GM12878 (cell line): ENCODE data around the gene TRIM37. TPM values are rescaled to one million over a fixed set of nuclear protein-coding genes. Genes with fewer than 3 reads are reported as not detected.
A peak's percentile ranks its signal among the peaks of the same experiment; 100 is the strongest.

Experiments used
- BCL3 ChIP-seq: IDR thresholded peaks from 2 replicates; pipeline ENCODE4 v1.6.1; 2011; ENCODE audit warnings: borderline replicate concordance, low read depth, mild to moderate bottlenecking, moderate library complexity, low read length; ENCODE audit not compliant: insufficient read depth, poor library complexity, severe bottlenecking
- BMI1 ChIP-seq: fragments of 450-650 bp; IDR thresholded peaks from 2 replicates; pipeline ENCODE4 v1.6.1; 2016; ENCODE audit warnings: mild to moderate bottlenecking, moderate library complexity, borderline replicate concordance
- CBFB ChIP-seq: IDR thresholded peaks from 2 replicates; pipeline ENCODE4 v1.6.1; 2016; ENCODE audit warnings: antibody characterized with exemption, low read depth
- CHD1 ChIP-seq: IDR thresholded peaks from 2 replicates; pipeline ENCODE4 v1.6.1; 2012; ENCODE audit warnings: low read depth, low read length, improper control_type of control experiment
- CTCF ChIP-seq, 3 experiments: IDR thresholded peaks in 2 of 3; conservative IDR thresholded peaks in 1 of 3; 2 replicates each; pipeline ENCODE4 v1.5.1; 2011; ENCODE audit warnings: low read depth in 3 of 3, low read length in 3 of 3, mild to moderate bottlenecking in 3 of 3, control low read depth in 2 of 3, moderate library complexity in 2 of 3, inconsistent platforms in 1 of 3, mixed read lengths in 1 of 3; ENCODE audit not compliant: control insufficient read depth in 2 of 3, insufficient read depth in 1 of 3; ENCODE audit errors: extremely low read depth in 1 of 3
- HDAC2 ChIP-seq: fragments of 200-600 bp; sonication (generic); IDR thresholded peaks from 2 replicates; pipeline ENCODE4 v1.6.1; 2017
- IKZF1 ChIP-seq: fragments of 450-650 bp; conservative IDR thresholded peaks from 2 replicates; pipeline ENCODE4 v1.6.1; 2017; ENCODE audit warnings: antibody characterized with exemption, mild to moderate bottlenecking
- KDM1A ChIP-seq: fragments of 200-600 bp; sonication (generic); IDR thresholded peaks from 2 replicates; pipeline ENCODE4 v1.6.1; 2016; ENCODE audit warnings: borderline replicate concordance
- MLLT1 ChIP-seq: fragments of 450-650 bp; IDR thresholded peaks from 2 replicates; pipeline ENCODE4 v1.6.1; 2016; ENCODE audit warnings: mild to moderate bottlenecking
- MTA2 ChIP-seq: fragments of 450-650 bp; IDR thresholded peaks from 2 replicates; pipeline ENCODE4 v1.6.1; 2016; ENCODE audit warnings: low read depth, mild to moderate bottlenecking, moderate library complexity
- NBN ChIP-seq: fragments of 450-650 bp; IDR thresholded peaks from 2 replicates; pipeline ENCODE4 v1.6.1; 2016
- NFXL1 ChIP-seq: fragments of 450-650 bp; IDR thresholded peaks from 2 replicates; pipeline ENCODE4 v1.6.1; 2017; ENCODE audit warnings: antibody characterized with exemption, mild to moderate bottlenecking, borderline replicate concordance
- NFYB ChIP-seq: IDR thresholded peaks from 2 replicates; pipeline ENCODE4 v1.6.1; 2011; ENCODE audit warnings: low read depth, mild to moderate bottlenecking, low read length, improper control_type of control experiment, moderate library complexity; ENCODE audit not compliant: insufficient read depth
- NR2C1 ChIP-seq: fragments of 450-650 bp; IDR thresholded peaks from 2 replicates; pipeline ENCODE4 v1.6.1; 2017; ENCODE audit warnings: antibody characterized with exemption, mild to moderate bottlenecking, moderate library complexity
- SIN3A ChIP-seq: IDR thresholded peaks from 2 replicates; pipeline ENCODE4 v1.6.1; 2012; ENCODE audit warnings: low read depth, low read length, improper control_type of control experiment
- SIX5 ChIP-seq: IDR thresholded peaks from 2 replicates; pipeline ENCODE4 v1.6.1; 2011; ENCODE audit warnings: mild to moderate bottlenecking, low read depth, low read length, moderate library complexity; ENCODE audit not compliant: severe bottlenecking
- SMAD1 ChIP-seq: fragments of 450-650 bp; IDR thresholded peaks from 2 replicates; pipeline ENCODE4 v1.6.1; 2018; ENCODE audit warnings: mild to moderate bottlenecking, low read depth; ENCODE audit not compliant: partially characterized antibody
- SRF ChIP-seq, 2 experiments: IDR thresholded peaks; 2 replicates each; pipeline ENCODE4 v1.6.1; 2011; ENCODE audit warnings: low read depth in 2 of 2, low read length in 2 of 2, mild to moderate bottlenecking in 1 of 2, moderate library complexity in 1 of 2
- SUZ12 ChIP-seq: fragments of 200-600 bp; sonication (generic); IDR thresholded peaks from one replicate; pipeline ENCODE4 v1.6.1; 2018; ENCODE audit warnings: antibody characterized with exemption, mild to moderate bottlenecking; ENCODE audit not compliant: unreplicated experiment
- TCF3 ChIP-seq: IDR thresholded peaks from 2 replicates; pipeline ENCODE4 v1.6.1; 2012; ENCODE audit warnings: low read depth, mild to moderate bottlenecking, low read length, borderline replicate concordance; ENCODE audit not compliant: insufficient read depth
- USF2 ChIP-seq: IDR thresholded peaks from 2 replicates; pipeline ENCODE4 v1.6.1; 2011; ENCODE audit warnings: low read depth, low read length, improper control_type of control experiment, borderline replicate concordance
- WRNIP1 ChIP-seq: IDR thresholded peaks from 2 replicates; pipeline ENCODE4 v1.6.1; 2011; ENCODE audit warnings: low read depth, low read length, improper control_type of control experiment, borderline replicate concordance
- YY1 ChIP-seq: IDR thresholded peaks from 2 replicates; pipeline ENCODE4 v1.6.1; 2011; ENCODE audit warnings: low read depth, mild to moderate bottlenecking, low read length
- ZNF274 ChIP-seq: IDR thresholded peaks from one replicate; pipeline ENCODE4 v1.8.0; 2011; ENCODE audit not compliant: insufficient read length, insufficient read depth
- ZZZ3 ChIP-seq: IDR thresholded peaks from 2 replicates; pipeline ENCODE4 v1.6.1; 2011; ENCODE audit warnings: low read depth; ENCODE audit not compliant: control insufficient read depth, insufficient read length
- polyA plus RNA-seq, 11 experiments: library from polyadenylated mRNA; depleted of rRNA in 4 of 11; unstranded in 6 of 11; stranded (reverse) in 5 of 11; fragments of >200 nt; fragmentation: Nextera tagmentation in 4 of 11; fragmentation: Illumina TruSeq in 1 of 11; extraction: Ambion mirVana in 4 of 11; extraction: Trizol in 1 of 11; gene quantifications; 1 replicate in 1 of 11; 2 replicates in 10 of 11; pipeline versions ENCODE4 v1.2.1 to v1.2.3, GENCODE V29; 2011 to 2016; ENCODE audit warnings: inconsistent platforms in 2 of 11, missing spikeins in 2 of 11, low read depth in 1 of 11
- total RNA-seq, 4 experiments: library from RNA; depleted of rRNA in 3 of 4; stranded (reverse); fragments of >200 nt in 3 of 4; fragmentation: Illumina TruSeq in 1 of 4; extraction: Trizol in 1 of 4; gene quantifications; 2 replicates each; pipeline versions ENCODE4 v1.2.1 to v1.2.3, GENCODE V29; 2013 to 2021

TRIM37 gene
- total and polyA plus RNA-seq, 10 of the 15 experiments (the other 5 are each of a cell fraction or from before 2014, with no cell fraction given): 4.8 to 20.6 (median 18.1) TPM

GRCh38 chr17:59001158-59001814 lies 105.4 kb downstream of the TRIM37 start (continued):
- TF ChIP-seq SRF (IDR thresholded peaks at IDR 0.05; ENCODE audit: low read depth in 2 of 2, low read length in 2 of 2) (peak in 1 of 2 experiments; percentile 80; a peak in 2 of 4 replicates), NFXL1 (no peak), BMI1 (peak; percentile 42; the same call in 1 of the 2 replicates), CTCF (IDR thresholded peaks at IDR 0.05 in 2 of 3, conservative IDR thresholded peaks at IDR 0.05 in 1 of 3; ENCODE audit: control insufficient read depth in 2 of 3, extremely low read depth in 1 of 3, insufficient read depth in 1 of 3, low read depth in 3 of 3, low read length in 3 of 3) (no peak), YY1 (no peak), MLLT1 (peak; percentile 82), USF2 (no peak), BCL3 (peak; percentile 78), SUZ12 (no peak), MTA2 (peak; percentile 92), ZZZ3 (no peak), ZNF274 (no peak), CHD1 (no peak), CBFB (peak; percentile 65; the same call in 1 of the 2 replicates), KDM1A (no peak), SMAD1 (peak; percentile 35), HDAC2 (no peak), NFYB (no peak), WRNIP1 (no peak), IKZF1 (peak; percentile 96), NR2C1 (no peak), SIX5 (no peak), NBN (peak; percentile 99), SIN3A (no peak), TCF3 (no peak)
